SJSA1 (cell line): ENCODE results near the gene PDCD5. TPM values are rescaled to one million over a fixed set of nuclear protein-coding genes. Genes with fewer than 3 reads are reported as not detected.
"Not testable (repeated sequence)": the region's sequence is repeated elsewhere in the genome, so short reads cannot be mapped to it uniquely, and the experiment has no call there.

Experiments
- DNase-seq, 2 experiments: peaks; one replicate each; pipeline ENCODE4 v3.0.0-alpha.2; 2015 to 2020; ENCODE audit warnings: low spot score in 2 of 2, low read depth in 1 of 2
- H3K27ac ChIP-seq: fragments of 250-450 bp; sonication (Bioruptor Pico); 2 replicates; pipeline ENCODE4 v1.5.1; 2020; ENCODE audit warnings: mild to moderate bottlenecking, moderate library complexity
- H3K27me3 ChIP-seq: fragments of 250-450 bp; sonication (Bioruptor Pico); replicated peaks from 2 replicates; pipeline ENCODE4 v1.5.1; 2020; ENCODE audit warnings: mild to moderate bottlenecking, moderate library complexity
- H3K36me3 ChIP-seq: fragments of 250-450 bp; sonication (Bioruptor Pico); 2 replicates; pipeline ENCODE4 v1.5.1; 2020; ENCODE audit warnings: mild to moderate bottlenecking
- H3K4me1 ChIP-seq: fragments of 250-450 bp; sonication (Bioruptor Pico); replicated peaks from 2 replicates; pipeline ENCODE4 v1.6.1; 2021; ENCODE audit warnings: mild to moderate bottlenecking
- H3K4me3 ChIP-seq: fragments of 250-450 bp; sonication (Bioruptor Pico); 2 replicates; pipeline ENCODE4 v1.5.1; 2020; ENCODE audit warnings: mild to moderate bottlenecking
- H3K9me3 ChIP-seq: fragments of 250-450 bp; sonication (Bioruptor Pico); replicated peaks from 2 replicates; pipeline ENCODE4 v1.5.1; 2020; ENCODE audit warnings: mild to moderate bottlenecking
- total RNA-seq: library from RNA; depleted of rRNA; stranded (reverse); fragments of >200 nt; shearing (Covaris generic); gene quantifications from 2 replicates; pipeline ENCODE4 v1.2.3, GENCODE V29; 2014

PDCD5 gene
- total RNA-seq, 1 experiment from 2014 or later, result 212 TPM

GRCh38 chr19:32563761-32564160, 17.2 kb upstream of the PDCD5 start:
- DNase-seq, result no peak
- no peaks in the 10 kb centered on the region for H3K36me3 ChIP-seq
- H3K27ac ChIP-seq, result no peak overlapping the region
- H3K4me1 ChIP-seq, result no peaks in the 10 kb centered on the region
- no peaks in the 10 kb centered on the region for H3K27me3 ChIP-seq
- no peak overlapping the region for H3K4me3 ChIP-seq
- no peaks in the 10 kb centered on the region for H3K9me3 ChIP-seq

GRCh38 chr19:32566246-32566830, 14.7 kb upstream of the PDCD5 start:
- H3K27ac ChIP-seq, result no peak overlapping the region
- H3K4me1 ChIP-seq, result no peaks in the 10 kb centered on the region
- H3K36me3 ChIP-seq, result no peaks in the 10 kb centered on the region
- H3K27me3 ChIP-seq, result no peaks in the 10 kb centered on the region
- H3K4me3 ChIP-seq, result no peak overlapping the region
- DNase-seq, result peak in 1 of 2 experiments; percentile 19
- H3K9me3 ChIP-seq, result no peaks in the 10 kb centered on the region

DNA sequence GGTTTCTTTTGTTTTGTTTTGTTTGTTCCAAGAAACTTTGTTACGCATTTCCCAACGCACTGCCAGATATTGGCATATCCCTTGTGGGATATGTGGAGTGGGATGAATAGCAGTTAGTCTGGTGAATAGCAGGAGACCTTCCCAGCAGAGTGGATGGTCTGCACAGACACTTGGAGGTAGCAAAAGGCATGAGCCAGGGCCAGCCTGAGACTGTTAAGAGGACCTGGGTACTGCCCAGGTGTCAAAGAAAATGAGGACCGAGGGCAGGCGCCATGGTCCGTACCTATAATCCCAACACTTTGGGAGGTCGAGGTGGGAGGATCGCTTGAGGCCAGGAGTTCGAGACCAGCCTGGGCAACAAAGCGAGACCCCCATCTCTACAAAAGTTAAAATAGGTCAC, 13.5 kb upstream of the PDCD5 start:
- Histone ChIP-seq H3K4me3 (no peak overlapping the region), H3K9me3 (no peaks in the 10 kb centered on the region), H3K27ac (no peak overlapping the region), H3K4me1 (no peaks in the 10 kb centered on the region), H3K36me3 (no peaks in the 10 kb centered on the region), H3K27me3 (no peaks in the 10 kb centered on the region)
- DNase-seq, result peak in 1 of 2 experiments; percentile 22

GRCh38 chr19:32570081-32570785, 10.8 kb upstream of the PDCD5 start:
- Histone ChIP-seq H3K9me3 (no peaks in the 10 kb centered on the region), H3K36me3 (no peaks in the 10 kb centered on the region), H3K27ac (no peak overlapping the region), H3K4me3 (no peak overlapping the region), H3K4me1 (no peaks in the 10 kb centered on the region), H3K27me3 (no peaks in the 10 kb centered on the region)
- peak; percentile 47 to 60 for DNase-seq

DNA sequence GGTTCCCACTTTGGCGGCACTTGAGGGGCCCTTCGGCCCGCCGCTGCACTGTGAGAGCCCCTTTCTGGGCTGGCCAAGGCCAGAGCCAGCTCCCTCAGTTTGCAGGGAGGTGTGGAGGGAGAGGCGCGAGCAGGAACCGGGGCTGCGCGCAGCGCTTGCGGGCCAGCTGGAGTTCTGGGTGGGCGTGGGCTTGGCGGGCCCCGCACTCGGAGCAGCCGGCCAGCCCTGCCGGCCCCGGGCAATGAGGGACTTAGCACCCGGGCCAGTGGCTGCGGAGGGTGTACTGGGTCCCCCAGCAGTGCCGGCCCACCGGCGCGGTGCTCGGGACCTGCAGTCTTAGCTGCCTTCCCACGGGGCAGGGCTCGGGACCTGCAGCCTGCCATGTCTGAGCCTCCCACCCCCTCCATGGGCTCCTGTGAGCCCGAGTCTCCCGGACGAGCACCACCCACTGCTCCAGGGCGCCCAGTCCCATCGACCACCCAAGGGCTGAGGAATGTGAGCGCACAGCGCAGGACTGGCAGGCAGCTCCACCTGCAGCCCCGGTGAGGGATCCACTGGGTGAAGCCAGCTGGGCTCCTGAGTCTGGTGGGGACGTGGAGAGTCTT, 9.4 kb upstream of the PDCD5 start:
- not testable (repeated sequence) for DNase-seq, H3K27me3 ChIP-seq, H3K4me1 ChIP-seq, H3K4me3 ChIP-seq, H3K9me3 ChIP-seq, H3K36me3 ChIP-seq, H3K27ac ChIP-seq

DNA sequence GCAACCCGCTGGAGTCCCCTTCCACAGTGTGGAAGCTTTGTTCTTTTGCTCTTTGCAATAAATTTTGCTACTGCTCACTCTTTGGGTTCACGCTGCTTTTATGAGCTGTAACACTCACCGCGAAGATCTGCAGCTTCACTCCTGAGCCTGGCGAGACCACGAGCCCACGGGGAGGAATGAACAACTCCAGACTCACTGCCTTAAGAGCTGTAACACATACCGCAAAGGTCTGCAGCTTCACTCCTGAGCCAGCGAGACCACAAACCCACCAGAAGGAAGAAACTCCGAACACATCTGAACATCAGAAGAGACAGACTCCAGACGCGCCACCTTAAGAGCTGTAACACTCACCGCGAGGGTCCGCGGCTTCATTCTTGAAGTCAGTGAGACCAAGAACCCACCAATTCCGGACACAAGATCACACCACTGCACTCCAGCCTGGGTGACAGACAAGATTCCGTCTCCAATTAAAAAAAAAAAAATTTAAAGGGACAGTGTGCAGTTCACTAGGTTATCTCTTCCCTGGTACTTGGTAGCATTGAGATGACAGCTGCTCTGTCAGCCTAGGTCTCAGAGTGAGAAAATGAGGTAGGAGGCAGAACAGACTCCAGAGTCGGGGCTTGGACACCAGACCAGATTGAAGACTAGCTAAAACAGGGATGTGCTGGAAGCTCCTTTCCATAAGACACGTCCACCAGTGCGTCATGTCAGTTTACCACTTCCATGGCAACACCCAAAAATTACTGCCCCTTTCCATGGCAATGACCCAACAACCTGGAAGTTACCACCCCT, 8.1 kb upstream of the PDCD5 start:
- H3K4me3 ChIP-seq, DNase-seq, H3K4me1 ChIP-seq, H3K9me3 ChIP-seq, H3K36me3 ChIP-seq, H3K27me3 ChIP-seq, H3K27ac ChIP-seq: not testable (repeated sequence)

GRCh38 chr19:32573492-32573794, 7.5 kb upstream of the PDCD5 start:
- Histone ChIP-seq H3K27ac (no peak overlapping the region), H3K4me3 (no peak overlapping the region), H3K4me1 (no peaks in the 10 kb centered on the region), H3K36me3 (no peaks in the 10 kb centered on the region), H3K27me3 (no peaks in the 10 kb centered on the region), H3K9me3 (no peaks in the 10 kb centered on the region)
- no peak for DNase-seq

DNA sequence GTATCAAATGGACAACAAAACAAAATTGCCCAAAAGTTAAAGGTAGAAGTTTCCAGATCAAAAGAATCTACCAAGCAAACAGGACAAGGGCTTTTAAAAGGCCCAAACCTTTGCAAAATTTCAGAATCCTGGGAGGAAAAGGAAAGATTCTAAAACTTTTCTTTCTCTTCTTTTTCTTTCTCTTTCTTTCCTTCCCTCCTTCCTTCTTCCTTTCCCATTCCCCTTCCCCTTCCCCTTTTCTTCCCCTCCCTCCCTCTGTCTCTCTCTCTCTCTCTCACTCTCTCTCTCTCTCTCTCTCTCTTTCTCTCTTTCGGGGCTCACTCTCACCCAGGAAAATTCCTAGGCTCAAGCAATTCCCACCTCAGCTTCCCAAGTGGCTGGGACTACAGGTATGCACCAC, 4.2 kb upstream of the PDCD5 start:
- DNase-seq, result no peak
- H3K9me3 ChIP-seq, result no peaks in the 10 kb centered on the region
- peaks cover 7% of the 10 kb centered on the region for H3K36me3 ChIP-seq
- H3K27me3 ChIP-seq, result no peaks in the 10 kb centered on the region
- H3K4me1 ChIP-seq, result no peaks in the 10 kb centered on the region
- H3K4me3 ChIP-seq, result no peak overlapping the region
- no peak overlapping the region for H3K27ac ChIP-seq

GRCh38 chr19:32580353-32580900, 563 bp upstream of the PDCD5 start:
- H3K36me3 ChIP-seq, result peaks cover 37% of the 10 kb centered on the region
- no peaks in the 10 kb centered on the region for H3K9me3 ChIP-seq
- no peaks in the 10 kb centered on the region for H3K27me3 ChIP-seq
- DNase-seq, result no peak
- no peak overlapping the region for H3K27ac ChIP-seq
- peak overlapping the region; percentile 94 for H3K4me3 ChIP-seq
- H3K4me1 ChIP-seq, result no peaks in the 10 kb centered on the region

GRCh38 chr19:32581705-32582179, 752 bp downstream of the PDCD5 start:
- H3K36me3 ChIP-seq, result peaks cover 50% of the 10 kb centered on the region
- no peaks in the 10 kb centered on the region for H3K4me1 ChIP-seq
- H3K4me3 ChIP-seq, result peak overlapping the region; percentile 94
- H3K9me3 ChIP-seq, result no peaks in the 10 kb centered on the region
- peak overlapping the region; percentile 51 for H3K27ac ChIP-seq
- no peaks in the 10 kb centered on the region for H3K27me3 ChIP-seq
- peak in 1 of 2 experiments; percentile 47 for DNase-seq

DNA sequence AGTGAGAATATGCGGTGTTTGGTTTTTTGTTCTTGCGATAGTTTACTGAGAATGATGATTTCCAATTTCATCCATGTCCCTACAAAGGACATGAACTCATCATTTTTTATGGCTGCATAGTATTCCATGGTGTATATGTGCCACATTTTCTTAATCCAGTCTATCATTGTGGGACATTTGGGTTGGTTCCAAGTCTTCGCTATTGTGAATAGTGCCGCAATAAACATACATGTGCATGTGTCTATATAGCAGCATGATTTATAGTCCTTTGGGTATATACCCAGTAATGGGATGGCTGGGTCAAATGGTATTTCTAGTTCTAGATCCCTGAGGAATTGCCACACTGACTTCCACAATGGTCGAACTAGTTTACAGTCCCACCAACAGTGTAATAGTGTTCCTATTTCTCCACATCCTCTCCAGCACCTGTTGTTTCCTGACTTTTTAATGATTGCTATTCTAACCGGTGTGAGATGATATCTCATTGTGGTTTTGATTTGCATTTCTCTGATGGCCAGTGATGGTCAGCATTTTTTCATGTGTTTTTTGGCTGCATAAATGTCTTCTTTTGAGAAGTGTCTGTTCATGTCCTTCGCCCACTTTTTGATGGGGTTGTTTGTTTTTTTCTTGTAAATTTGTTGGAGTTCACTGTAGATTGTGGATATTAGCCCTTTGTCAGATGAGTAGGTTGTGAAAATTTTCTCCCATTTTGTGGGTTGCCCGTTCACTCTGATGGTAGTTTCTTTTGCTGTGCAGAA, 6.9 kb downstream of the PDCD5 start:
- H3K4me3 ChIP-seq, H3K27me3 ChIP-seq, DNase-seq, H3K9me3 ChIP-seq, H3K4me1 ChIP-seq, H3K27ac ChIP-seq: not testable (repeated sequence)
- peaks cover 68% of the 10 kb centered on the region for H3K36me3 ChIP-seq

DNA sequence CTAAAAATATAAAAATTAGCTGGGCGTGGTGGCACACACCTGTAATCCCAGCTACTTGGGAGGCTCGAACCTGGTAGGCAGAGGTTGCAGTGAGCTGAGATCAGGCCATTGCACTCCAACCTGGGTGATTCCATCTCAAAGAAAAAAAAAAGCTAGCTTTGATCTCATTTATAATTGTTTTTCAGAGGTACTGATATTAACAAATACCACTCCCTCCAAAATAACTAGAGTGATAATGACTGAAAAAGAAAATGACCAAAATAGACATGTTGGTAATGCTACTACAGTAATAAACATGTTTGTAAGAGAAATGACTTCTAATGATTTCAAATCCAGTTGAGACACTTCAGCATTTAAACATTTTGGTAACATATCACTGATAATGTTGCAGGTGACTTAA, 13.0 kb downstream of the PDCD5 start:
- Histone ChIP-seq H3K4me1 (no peaks in the 10 kb centered on the region), H3K4me3 (no peak overlapping the region), H3K27me3 (no peaks in the 10 kb centered on the region), H3K36me3 (peaks cover 67% of the 10 kb centered on the region), H3K27ac (no peak overlapping the region), H3K9me3 (no peaks in the 10 kb centered on the region)
- no peak for DNase-seq

DNA sequence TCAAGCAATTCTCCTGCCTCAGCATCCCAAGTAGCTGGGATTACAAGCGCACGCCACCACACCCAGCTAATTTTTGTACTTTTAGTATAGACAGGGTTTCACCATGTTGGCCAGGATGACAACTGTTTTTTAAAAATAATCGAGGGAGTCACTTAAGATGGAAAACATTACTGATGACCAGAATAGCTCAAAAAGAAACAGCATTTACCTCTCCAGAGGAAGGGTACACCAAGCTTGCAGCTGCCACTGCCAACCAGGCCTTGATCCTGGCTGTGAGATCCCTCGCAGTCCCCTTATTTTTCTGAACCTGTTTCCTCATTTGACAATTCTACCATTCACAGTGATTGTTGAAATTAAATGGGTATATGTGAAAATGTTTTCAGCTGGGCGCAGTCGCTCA, 14.5 kb downstream of the PDCD5 start:
- Histone ChIP-seq H3K9me3 (no peaks in the 10 kb centered on the region), H3K27ac (no peak overlapping the region), H3K4me1 (no peaks in the 10 kb centered on the region), H3K36me3 (peaks cover 73% of the 10 kb centered on the region), H3K4me3 (no peak overlapping the region), H3K27me3 (no peaks in the 10 kb centered on the region)
- DNase-seq, result no peak
